ENCODE measurements around the gene GPRIN1.
A peak's percentile ranks its signal among the peaks of the same experiment; 100 is the strongest.
"Not testable (repeated sequence)": the region's sequence is repeated elsewhere in the genome, so short reads cannot be mapped to it uniquely, and the experiment has no call there.

The GPRIN1 gene

DNA sequence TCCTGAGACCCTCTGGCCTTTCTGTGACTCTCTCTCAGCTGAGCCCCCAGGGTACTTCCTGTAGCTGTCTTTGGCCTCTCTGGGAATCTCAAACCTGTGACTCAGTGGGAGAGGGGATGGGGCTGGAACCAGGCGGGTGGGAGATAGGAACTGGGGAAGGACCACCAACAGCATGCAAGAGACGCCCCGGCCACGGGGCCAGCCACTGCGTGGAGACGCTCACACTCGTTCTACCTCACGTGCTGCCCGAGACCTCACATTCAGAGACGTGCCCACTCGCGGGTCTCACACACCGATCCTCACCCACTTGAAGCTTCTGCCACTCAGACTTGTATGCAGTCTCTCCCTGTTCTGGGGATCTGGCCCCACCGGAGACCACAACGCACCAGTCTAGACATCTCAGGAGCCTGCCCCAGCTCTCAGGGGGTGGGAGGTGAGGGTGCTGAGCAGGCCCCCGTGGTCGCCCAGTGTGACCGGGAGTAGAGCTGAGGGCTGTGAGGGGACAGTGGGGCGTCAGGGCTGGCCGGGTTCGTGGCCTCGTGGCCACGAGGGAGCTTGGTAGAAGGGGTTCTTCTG, 13.8 kb downstream of the GPRIN1 start:
- DNase-seq: no peak

DNA sequence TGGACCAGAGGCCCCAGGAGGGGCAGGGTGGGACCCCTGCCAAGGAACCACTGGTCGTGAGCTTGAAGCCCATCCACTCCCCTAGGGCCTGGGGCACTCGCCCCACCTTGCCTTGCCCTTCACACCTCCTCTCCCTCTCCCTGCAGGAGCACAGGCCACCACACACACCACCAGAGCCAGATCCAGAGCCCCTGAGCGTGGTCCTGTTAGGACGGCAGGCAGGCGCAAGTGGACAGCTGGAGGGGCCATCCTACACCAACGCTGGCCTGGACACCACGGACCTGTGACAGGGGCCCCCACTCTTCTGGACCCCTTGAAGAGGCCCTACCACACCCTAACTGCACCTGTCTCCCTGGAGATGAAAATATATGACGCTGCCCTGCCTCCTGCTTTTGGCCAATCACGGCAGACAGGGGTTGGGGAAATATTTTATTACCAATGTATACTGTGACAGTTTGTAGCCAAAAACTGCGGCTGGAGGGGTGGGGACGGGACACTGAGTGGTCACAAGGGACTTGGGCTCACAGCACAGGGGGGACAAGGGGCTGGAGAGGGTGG, 14.5 kb downstream of the GPRIN1 start:
- DNase-seq: no peak

- DNase-seq: no peak
These were observed 15.4 kb downstream of the GPRIN1 start for GRCh38 chr5:176594554-176594953.

DNA sequence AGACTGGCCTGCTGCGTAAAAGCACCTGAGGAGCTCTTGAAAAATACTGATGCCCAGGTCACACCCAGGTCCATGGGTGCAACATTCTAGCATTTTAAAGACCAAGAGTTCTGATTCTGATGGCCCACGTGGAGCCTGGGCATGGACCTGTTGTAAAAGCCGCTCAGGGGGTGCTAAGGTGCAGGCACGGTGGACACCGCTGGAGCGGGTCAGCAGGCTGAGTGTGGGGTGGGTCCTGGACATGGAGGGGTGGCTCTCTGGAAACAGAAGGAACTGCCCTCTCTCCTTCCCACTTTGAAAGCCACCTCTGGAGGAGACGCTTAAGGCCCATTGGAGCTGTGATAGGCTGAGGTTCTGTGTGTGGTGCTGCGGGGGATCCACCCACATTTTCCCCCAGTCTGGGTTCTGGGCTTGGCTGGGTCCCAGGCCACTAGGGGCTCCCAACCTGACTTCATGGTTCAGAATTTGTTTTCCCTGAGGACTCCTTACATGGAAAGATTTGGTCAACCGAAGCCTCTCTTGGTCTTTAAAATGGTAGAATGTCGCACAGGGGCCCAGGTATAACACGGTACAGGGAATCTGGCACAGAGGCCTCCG, 16.6 kb downstream of the GPRIN1 start:
- DNase-seq: no peak

- no peak for DNase-seq
These were observed 17.4 kb downstream of the GPRIN1 start for GRCh38 chr5:176592573-176592972.

GRCh38 chr5:176591667-176592066, 18.3 kb downstream of the GPRIN1 start:
- not testable (repeated sequence) for DNase-seq

GRCh38 chr5:176590035-176590717, 19.8 kb downstream of the GPRIN1 start:
- DNase-seq: no peak

DNA sequence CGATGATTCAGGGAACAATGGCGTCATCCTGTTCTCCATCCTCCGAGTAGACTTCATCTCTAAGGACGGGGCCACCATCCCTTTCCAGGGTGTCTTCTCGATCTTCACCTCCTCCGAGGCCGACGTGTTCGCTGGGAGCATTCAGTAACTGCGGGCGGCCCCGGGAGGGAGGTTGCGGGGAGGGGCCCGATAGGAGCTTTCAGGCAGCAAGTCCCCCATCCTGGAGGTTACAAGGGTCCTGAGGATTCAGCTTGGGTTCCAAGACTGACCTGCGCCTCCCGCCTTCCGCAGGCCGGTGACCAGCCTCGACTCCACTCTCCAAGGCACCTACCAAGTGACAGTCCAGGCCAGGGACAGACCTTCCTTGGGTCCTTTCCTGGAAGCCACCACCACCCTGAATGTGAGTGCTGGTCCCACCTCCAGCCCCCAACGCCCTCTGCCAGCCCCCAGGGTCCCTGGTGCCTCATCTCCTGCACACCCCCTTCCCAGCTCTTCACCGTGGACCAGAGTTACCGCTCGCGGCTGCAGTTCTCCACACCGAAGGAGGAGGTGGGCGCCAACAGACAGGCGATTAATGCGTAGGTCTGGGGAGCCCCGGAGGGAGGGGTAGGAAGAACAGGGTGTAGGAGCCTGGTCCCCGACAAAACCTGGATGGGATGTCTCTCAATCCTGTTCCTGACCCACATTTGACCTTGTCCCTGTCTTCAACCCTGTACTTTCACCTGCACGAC, 20.8 kb downstream of the GPRIN1 start:
- DNase-seq: no peak

GRCh38 chr5:176588297-176588696, 21.7 kb downstream of the GPRIN1 start:
- DNase-seq: no peak

DNA sequence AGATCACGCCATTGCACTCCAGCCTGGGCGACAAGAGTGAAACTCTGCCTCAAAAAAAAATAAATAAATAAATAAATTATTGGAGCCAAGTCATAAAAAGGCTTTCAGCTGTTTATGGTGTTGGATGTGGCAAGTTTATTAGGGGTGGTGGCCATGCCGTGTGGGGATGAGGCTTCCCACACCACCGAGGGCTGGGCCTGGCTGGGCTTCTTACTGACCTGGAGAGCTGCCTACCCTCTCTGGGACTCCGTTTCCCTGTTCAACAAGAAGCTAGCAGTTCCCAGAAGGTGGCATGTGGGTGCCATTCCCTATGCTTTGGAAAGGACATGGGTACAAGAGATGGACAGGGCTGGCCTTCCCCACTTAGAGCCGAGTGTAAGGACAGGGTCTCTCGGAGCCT, 22.6 kb downstream of the GPRIN1 start:
- DNase-seq: no peak

GRCh38 chr5:176583076-176583475, 26.9 kb downstream of the GPRIN1 start:
- DNase-seq: no peak

GRCh38 chr5:176581361-176581760, 28.6 kb downstream of the GPRIN1 start:
- no peak for DNase-seq

DNA sequence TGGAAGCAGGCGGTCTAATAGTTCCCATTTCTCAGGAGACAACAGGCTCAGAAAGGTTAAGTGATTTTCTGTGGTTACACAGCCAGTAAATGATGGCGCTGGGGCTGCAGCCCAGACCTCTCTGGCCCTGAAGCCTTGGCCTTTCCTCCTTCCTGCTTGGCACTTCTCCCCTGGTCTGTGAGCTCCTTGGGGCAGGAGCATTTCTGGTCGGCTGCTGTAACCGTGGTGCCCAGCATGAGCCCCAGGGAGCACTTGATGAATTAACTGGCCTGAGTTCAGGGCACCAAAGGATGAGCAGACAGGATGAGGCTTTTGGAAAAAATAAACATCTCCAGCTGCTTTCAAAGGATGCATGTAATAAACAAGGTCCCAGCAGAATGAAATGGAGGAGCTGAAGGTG, 30.6 kb downstream of the GPRIN1 start:
- DNase-seq: no peak

- peak; percentile 45 for DNase-seq
These were observed 31.6 kb downstream of the GPRIN1 start for GRCh38 chr5:176578391-176578808.

- DNase-seq: no peak
These were observed 32.4 kb downstream of the GPRIN1 start for GRCh38 chr5:176577312-176578176.

DNA sequence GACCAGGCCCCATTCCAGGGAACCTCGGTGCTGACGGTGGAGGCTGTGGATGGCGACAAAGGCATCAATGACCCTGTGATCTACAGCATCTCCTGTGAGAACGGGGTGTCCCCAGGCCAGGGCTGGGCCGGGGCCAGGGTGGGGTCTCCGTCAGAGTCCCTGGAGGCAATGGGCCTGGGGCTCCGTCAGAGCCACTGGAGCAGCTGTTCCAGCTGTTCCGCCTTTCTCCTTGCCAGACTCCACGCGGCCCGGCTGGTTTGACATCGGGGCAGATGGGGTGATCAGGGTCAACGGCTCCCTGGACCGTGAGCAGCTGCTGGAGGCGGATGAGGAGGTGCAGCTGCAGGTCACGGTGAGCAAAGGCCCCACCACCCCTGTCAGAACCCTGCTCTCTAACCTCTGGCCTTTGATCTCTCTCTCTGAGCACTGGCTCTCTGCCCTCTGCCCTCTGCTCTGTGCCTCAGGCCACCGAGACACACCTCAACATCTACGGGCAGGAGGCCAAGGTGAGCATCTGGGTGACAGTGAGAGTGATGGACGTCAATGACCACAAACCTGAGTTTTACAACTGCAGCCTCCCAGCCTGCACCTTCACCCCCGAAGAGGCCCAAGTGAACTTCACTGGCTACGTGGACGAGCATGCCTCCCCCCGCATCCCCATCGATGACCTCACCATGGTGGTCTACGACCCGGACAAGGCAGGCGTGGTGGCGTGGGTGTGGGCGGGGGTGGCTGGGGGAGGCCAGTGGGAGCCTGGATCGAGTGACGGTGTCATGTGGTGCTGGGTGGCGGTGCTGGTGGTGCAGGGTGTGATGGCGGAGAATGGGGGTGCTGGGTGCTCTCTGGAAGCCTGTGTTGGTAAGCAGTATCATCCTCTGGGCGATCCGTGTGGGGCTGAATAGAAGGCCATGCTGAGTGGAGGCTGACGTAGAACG, 34.2 kb downstream of the GPRIN1 start:
- DNase-seq: no peak

DNA sequence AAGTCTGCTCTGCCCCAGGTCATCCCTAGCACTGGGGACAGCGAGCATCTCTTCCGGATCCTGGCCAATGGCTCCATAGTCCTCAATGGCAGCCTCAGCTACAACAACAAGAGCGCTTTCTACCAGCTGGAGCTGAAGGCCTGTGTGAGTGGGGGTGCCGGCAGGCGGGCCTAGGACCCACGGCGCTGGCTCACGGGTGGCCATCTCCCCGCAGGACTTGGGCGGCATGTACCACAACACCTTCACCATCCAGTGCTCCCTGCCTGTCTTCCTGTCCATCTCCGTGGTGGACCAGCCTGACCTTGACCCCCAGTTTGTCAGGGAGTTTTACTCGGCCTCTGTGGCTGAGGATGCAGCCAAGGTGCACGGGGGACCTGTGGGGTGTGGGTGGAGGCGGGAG, 34.9 kb downstream of the GPRIN1 start:
- no peak for DNase-seq

GRCh38 chr5:176574297-176574591, 35.7 kb downstream of the GPRIN1 start:
- no peak for DNase-seq

DNA sequence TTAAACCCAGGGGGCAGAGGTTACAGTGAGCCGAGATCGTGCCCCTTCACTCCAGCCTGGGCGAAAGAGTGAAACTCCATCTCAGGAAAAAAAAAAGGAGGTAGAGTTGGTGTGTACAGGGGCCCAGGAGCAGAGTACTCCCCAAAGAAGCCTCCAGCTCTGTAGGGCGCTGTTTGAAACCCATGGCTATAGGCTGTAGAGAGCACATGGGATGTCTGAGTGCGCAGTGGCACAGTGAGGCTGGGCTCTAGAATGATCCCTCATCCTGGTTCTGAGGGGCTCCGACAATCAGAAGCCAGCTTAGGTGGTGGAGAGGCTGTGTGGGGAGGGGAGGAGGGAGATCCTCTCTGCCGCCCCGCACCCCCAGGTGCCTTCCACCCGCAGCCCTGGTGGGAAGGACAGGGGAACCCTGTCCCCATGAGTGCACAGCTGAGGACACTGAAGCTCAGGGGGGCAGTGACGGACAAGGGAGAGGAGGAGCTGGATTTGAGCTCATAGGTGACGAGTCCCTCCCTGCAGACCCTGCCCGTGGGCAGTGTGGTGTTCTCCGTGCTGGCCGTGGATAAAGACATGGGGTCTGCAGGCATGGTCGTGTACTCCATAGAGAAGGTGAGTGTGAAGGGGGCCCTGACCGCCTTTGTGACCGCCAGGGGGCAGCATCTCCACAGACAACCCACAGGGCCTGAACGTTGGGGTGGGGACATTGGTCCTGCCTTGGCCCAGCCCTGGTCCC, 36.2 kb downstream of the GPRIN1 start:
- DNase-seq: peak; percentile 84 to 87

DNA sequence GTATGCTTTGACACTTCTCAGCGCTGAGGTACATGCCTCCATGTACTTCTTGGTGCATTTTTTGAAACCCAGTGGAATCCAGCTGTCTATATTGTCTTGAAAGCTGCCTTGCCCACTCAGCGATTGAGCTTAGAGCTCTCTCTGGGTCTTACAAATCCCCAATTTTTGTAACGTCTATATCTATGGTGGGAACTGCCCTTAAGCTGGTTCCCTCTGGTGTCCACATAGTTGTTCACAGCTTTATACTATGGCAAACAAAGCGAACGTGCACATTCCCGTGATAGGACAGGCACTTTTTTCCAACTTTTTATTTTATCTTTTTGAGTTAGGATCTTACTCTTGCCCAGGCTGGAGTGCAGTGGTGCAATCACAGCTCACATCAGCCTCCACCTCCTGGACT, 39.9 kb downstream of the GPRIN1 start:
- no peak for DNase-seq

DNA sequence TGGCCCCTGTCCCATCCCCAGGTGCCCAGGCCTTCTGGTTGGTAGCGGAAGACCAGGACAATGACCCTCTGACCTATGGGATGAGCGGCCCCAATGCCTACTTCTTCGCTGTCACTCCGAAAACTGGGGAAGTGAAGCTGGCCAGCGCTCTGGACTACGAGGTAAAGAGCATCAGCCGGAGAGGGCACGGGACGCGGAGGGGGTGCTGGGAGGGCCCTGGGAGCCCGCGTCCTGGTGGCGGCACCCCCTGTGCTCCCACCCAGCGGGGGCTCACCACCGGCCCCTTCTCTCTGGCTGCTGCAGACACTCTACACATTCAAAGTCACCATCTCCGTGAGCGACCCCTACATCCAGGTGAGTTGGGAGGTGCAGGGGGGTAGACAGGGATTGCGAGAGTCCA, 41.3 kb downstream of the GPRIN1 start:
- DNase-seq: no peak

Data from activated CD4-positive, alpha-beta T cell treated with anti-CD3 and anti-CD28 coated beads, Interleukin-2, amount 50 U/mL, for 48 hours (primary cell).